Fibroblast of skin of abdomen (primary cell): ENCODE results near the gene PYCR2.
A peak's percentile ranks its signal among the peaks of the same experiment; 100 is the strongest.
"Not testable (repeated sequence)": the region's sequence is repeated elsewhere in the genome, so short reads cannot be mapped to it uniquely, and the experiment has no call there.

Experiments
- DNase-seq: peaks from one replicate; pipeline ENCODE4 v3.0.0-alpha.2; 2013

PYCR2 gene

DNA sequence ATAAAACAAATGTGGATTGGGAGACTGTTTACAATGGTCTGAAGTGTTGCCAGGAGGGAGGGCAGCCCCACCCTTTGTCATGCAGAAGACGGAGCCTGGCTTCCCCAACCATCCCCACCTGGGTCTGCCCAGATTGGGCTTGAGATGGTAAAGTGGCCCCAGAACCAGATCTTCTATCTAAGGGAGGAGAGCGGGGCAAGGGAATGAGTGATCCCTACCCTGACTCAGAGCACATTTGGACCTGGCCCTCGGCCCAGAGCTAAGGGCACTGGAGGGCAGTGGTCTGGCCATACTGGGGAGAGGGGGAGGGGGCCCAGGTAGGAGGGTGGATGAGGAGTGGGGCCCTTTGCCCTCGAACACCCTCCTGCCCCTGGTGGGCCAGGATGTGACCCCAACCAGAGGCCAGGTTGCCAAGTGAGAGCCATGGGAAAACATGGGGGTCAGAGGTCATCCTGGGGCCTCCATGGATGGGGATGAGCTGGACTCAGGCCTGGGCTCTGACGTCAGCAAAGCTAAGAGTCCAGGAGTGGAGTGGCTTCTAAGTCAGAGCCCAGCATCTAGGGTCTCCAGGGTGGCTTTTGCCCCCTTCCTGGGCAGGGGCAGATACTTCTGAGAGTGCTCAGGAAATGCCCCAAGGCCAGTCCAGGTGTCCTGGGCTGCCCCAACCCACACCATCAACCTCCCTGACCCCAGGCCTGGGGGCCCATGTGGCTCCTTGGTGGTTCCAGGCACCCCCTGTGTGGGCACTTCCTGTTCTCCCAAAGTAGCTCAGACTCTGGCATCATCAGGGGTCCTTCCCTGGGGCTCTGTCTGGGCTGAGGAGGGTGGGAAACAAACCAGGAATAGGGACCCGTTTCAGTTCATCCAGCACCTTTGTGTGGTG, 33.5 kb downstream of the PYCR2 start:
- no peak for DNase-seq

DNA sequence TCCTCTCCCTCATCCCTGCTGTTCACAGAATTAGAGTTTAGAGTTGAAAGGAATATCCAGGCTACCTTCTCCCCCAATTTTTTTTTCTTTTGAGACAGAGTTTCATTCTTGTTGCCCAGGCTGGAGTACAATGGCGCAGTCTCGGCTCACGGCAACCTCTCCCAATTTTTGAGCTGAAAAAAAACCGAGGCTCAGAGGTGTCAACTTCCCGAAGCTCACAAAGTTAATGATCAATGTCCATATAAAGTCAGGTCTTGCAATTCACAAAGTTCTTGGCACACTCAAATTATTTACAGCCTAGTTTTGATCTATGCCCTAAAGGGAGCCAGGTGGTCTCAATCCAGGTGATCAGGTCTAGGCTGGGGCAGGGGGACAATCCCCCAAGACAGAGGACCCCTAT, 34.3 kb downstream of the PYCR2 start:
- no peak for DNase-seq

DNA sequence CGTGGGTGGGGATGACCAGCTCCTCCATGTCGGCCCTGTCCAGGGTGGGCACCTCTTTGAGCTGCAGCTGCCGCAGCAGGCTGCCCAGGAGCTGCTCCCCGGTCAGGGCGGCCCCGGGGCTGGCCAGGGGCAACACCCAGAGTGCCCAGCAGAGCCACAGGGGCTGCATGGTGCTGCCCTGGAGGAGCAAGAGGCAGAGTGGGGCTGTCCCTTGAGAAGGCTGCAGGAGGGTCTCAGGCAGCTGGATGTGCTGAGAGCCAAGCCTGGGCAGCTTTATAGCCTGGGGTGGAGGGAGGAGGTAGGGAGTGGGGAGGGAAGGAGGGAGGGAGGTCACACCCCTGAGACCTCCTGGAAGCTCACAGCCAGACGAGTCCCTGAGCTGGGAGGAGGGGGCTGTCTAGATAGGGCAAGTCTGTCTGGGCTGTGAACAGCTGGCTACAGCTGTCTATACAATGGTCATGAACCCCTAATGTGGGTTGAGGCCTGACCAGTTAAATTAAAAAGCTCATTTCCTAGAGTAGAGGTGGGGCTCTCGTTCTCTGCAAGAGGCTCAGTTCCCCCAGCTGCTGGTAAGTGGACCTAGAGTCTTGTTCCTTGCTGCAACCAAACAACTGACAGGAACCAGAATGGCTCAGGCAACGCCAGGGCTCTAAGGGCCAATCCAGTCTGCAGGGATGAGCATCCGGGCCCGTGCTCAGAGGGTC, 35.0 kb downstream of the PYCR2 start, which contains the start of gene LEFTY1:
LEFTY1 (minus strand) TSS at position 249 of the 704 bp plus-strand sequence; CDS start at position 169, 80 bp downstream.
- no peak for DNase-seq

DNA sequence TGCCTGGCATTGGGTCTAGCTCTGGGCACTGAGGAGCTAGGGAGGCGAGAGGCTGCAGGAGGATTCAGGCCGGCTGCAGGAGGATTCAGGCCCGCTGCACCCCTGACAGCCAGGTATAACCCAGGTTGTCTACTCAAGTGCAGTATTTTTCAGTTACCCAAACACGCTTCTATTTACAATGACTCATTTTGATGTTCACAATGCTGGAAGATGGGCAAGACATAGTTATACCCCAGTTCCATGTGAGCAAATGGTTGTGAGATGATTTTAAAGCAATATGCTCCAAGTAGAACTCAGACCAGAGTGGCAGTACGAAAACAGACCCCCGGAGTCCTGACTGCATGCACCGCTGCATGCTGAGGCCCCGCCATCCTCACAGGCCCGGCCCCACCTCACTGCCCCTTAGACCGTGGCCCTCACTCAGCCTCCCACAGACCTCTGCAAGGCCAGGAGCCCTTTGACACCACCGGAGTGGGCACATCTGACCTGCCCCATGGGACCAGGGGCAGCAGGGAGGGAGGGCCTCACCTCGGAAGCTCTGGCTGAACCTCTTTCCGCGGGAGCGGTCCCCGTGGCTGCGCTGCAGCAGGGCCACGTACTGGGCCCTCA, 35.7 kb downstream of the PYCR2 start:
- DNase-seq, result no peak

DNA sequence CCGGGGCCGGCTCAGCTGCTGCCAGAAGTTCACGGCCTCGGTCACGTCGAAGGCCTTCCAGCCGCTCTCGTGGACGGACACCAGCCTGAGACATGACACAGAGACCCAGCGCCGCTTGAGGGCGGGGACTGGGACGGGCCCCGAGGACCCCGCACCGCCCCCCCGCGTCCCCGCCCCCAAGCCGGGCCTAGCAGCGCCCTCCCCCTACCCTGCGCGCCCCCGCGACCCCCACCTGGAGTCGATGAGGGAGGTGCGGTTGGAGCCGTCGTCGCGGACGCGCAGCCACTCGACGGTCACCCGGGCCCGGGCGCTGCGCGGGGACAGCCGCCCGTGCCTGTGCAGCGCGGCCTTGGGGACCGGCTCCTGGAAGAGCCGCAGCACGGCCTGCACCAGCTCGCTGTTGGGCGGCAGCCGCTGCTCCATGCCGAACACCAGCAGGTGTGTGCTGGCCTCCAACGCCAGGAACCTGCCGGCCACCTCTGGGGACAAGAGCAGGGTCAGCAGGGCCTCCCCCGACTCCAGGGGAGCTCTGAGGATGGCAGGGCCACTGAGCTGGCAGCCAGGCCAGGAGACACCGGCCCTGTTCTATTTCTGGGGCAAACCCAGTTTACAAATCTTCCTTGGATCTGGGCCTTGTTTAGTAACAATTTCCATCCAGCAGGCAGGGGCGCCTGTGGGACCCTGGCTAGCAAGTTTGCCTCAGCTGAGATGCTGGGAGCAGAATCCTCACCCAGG, 36.3 kb downstream of the PYCR2 start:
- DNase-seq, result not testable (repeated sequence)

DNA sequence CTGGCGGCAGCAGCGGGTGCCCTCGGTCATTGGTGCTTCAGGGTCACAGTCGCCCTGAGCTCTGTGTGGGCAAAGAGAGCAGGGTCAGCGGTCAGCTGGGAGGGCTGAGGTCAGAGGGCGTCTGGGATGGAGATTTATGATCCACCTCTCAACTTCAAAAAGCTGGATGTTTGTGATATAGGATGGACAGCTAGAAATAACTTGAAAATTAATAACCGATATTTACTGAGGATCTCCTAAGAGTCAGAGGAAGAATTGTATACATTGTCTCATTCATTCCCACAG, 37.1 kb downstream of the PYCR2 start:
- DNase-seq, result no peak

DNA sequence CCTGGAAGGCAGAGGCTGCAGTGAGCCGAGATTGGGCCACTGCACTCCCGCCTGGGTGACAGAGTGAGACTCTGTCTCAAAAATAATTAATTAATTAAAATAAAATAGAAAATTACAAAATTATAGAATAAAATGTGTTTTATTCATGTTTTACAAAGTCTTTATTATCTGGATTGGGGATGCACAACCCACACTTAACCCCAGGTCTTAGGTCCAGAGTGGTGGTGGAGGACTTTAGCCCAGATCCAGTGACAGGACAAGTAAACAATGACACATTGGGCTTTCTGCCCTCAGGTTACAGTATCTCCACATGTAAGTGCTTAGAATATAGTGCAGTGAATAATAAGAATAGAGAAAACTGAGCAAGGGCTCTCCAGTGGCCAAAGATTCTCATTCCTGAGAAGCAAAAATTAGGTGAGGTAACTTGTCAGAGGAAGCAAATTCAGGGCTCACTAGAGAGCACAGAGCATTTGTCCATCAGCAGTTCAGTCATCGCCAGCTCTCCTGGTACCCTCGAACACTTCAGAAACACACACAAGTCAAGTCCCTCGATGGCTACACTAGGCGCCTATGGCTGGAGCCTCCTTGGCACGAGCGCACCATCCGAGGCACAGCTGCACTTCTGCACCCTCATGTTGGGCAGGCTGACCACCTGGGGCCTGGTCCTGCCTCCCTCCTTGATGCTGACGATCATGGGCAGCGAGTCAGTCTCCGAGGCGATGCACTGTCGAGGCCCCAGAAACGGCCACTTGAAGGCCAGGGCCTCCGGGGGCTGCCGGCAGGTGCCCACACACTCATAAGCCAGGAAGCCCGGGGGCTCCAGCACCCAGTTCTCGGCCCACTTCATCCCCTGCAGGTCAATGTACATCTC, 37.7 kb downstream of the PYCR2 start:
- DNase-seq, result no peak

DNA sequence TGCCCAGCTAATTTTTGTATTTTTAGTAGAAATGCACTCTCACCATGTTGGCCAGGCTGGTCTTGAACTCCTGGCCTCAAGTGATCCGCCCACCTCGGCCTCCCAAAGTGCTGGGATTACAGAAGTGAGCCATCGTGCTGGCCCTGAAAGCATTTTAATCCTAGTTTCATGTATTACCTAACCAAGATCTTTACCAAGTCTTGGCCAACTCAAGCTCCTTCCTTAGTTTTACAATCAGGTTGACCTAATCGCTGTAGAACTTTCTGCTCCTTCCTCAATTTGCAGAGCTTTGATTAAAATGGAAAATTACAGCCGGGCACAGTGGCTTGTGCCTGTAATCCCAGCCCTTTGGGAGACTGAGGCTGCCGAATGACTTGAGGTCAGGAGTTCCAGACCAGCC, 38.7 kb downstream of the PYCR2 start:
- no peak for DNase-seq

DNA sequence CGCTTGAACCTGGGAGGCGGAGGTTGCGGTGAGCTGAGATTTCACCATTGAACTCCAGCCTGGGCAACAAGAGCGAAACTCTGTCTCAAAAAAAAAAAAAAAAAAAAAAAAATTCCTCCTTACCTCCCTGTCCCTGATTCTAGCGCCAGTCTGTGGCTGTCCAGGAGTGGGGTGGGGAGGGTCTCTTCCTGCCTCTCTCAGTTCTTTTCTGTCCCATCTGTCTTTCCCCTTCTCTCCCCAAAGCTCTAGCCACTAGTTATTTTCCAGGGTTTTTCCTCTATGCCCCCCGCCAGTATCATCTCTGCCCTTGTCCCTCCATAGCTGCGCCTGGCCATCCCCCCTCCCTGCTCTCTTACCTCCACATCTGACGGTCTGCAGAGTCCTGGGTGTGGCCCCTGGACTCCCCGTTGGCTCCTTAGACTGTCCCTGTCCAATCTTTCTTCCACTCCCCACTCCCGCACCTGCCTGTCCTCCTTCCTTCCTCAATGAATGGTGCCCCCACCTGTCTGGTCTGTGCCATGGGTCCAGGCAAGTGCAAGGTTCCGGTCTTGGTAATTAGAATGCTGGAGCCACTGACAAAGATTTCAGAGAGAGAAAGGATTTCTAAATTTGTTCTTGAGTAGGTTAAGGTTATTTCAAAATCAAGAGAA, 40.3 kb downstream of the PYCR2 start:
- DNase-seq, result no peak

DNA sequence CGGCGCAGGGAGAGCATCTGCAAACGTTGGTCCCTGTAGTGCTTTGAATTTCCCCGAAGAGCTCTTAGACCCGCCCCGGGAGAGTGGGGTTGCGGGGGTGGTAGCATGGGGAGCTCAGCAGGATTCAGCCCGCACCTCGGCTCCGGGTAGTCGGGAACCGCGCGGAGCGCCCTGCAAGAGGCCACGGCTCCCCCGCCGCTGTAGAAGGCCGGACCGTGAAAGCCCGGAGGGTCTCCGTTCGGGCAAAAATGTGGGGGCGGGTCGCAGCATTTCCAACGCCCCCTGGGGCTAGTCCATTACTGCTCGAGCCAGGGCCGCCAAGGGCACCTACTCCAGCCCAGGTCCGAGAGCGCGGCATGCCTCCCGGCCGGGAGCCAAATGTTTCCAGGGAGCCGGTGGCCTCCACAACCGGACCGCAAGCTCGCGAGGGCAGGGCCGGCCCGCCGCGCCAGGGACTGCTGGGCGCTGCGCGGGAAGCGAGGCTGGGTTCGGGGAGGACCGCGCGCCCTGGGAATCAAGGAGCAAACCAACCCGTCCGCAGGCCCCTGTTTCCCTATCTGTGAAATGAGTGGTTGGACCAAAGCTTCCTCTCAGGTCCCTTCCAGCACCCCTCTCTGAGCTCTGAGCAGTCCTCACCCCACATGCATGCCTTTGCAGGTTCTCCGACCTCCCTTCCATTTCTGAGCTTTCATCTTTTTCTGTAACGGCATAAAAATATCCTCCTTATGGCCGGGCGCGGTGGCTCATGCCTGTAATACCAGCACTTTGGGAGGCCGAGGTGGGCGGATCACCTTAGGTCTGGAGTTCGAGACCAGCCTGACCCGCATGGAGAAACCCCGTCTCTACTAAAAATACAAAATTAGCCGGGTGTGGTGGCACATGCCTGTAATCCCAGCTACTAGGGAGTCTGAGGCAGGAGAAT, 41.1 kb downstream of the PYCR2 start:
- peak; percentile 31 for DNase-seq

DNA sequence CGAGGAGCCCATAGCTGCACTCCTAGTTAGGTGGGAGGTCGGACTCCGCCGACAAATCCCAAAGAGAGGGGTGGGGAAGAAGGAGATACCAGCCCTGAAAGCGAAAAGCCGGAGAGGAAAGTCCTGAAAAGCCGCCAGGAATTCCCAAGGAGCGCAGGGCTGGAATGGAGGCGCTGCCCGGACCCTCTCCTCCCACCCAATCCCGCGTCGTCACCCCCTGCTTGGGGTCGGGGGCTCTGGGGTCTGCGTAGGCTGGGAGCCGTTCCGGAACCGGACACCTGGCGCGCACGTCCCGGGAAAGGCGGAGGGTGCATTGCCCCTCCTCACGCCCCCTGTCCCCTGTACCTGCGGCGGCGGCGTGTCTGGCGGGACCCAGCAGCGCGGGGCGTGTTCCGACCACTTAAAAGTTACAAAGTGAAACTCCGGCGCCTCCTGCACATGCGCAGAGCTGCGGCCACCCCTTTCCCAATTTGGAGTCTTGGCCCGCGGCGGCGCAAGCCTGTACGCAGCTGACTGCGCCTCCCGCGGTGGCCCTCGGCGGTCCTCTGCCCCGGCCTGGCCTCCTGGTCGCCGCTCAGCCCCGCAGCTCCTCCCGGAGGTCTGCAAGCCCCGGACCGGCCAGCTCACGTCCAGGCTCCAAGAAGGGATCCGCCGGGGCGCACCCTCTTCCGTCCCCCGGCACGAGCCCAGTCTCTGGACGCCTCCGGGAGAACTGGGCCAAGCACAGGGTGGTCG, 41.9 kb downstream of the PYCR2 start, which contains the start of gene TMEM63A:
TMEM63A (minus strand) TSS at position 422 of the 735 bp plus-strand sequence. CDS start 4,800 bp downstream, outside the sequence.
- peak; percentile 81 for DNase-seq

DNA sequence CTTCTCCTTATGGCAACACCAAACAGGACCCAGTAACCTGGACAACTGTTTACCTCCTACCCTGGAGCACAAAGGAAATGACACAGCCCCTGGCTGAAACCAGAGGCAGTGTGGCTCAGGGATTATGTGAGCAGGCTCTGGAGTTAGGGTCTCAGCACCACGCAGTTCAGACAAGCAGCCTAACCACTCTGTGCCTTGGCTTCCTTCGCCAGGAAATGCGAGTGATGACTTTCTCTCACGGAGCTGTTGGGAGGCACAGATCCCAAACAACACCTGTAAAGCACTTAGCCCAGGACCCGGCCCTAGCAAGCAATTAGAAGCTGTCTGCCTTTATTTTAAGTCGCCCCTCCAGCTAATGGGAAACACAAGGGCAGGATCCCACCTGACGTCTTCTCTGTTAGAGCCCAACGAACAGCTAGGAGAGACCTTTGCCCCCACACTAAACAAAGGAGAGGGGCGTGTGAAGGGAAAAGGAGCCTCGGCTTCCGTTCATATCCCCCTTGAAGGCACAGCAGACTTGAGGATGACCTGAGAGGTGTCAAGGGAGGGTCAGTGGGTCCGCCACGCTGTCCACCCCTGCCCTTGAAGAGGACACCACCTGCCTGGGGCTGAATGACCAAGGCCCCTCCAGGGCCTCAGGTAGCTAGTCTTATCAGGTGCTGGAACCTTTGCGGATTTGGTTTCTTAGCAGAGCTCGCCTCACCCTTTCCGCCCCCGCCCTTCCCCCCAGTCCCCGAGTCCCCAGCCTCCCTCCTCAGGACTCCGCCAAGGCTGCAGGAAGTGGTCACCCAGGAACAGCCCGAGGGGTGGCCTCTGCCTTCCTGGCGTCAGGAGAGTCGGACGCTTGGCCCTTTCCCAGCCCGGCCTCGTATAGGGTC, 42.7 kb downstream of the PYCR2 start:
- DNase-seq, result peak; percentile 11

DNA sequence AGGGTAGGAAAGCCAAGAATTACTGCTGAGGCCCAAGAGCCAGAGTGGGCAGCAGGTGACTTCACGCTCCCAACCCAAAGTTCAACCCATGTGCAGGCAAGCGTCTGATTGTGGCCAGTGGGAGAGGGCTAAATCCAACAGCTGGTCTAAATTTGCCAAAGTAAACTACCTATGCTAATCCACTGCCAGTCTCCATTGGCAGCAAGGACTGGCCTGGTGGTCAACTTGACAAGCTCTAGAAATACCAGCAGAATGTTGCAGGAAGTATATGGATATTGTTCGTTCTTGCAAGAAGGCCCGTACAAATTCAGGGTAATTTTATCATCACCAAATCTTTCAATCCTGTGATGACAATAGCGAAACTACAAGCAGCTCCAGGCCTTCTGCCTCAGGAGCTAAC, 43.4 kb downstream of the PYCR2 start:
- no peak for DNase-seq

DNA sequence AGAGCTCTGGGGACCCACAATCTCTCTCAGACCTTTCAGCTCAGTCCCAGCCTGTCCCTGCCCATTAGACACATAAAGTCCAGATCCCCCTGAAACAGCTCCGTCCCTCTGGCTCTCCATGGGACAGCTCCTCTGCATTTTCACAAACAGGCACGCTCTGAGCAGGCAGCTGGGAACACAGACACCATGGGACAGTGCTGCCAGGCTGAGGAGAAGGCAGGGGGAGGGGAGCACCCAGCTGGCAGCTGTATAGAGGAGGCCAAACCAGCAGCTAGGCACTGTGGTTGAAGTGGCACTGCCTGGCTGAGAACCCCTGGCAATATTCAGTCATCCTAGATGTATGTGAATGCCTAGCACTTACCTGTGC, 43.8 kb downstream of the PYCR2 start:
- DNase-seq, result no peak

DNA sequence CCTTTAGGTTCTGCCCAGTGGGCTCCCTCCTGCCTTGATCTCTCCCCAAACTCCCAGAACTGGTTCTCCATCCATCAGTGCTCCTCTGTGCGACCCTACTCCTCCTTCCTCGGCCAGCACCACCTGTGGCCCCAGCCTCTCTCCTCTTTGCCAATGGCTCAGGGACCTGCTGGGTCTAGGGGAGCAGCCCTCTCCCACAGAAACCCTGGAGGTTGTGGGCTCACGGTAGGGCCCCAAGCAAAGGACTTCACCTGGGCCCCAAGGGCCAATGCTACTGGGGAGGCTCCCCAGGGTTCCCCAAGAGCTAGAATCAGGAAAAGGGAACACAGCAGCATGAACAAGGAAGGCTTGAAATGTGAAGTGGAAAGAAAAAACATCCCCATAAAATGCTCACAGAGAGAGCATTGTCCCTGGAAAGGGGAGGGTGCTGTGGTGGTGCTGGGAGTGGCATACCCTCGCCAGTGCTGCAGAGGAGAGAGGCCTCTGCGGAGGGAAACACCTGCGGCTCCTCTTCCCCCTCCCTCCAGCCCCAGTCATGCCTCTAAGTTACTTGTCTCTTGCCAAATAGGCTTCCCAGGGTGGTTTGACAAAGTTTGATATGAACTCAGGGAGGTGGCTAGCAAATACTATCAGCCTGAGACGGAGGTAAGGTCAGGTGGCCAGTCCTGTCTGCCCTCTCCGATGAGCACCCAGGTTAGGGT, 44.4 kb downstream of the PYCR2 start:
- DNase-seq, result no peak

DNA sequence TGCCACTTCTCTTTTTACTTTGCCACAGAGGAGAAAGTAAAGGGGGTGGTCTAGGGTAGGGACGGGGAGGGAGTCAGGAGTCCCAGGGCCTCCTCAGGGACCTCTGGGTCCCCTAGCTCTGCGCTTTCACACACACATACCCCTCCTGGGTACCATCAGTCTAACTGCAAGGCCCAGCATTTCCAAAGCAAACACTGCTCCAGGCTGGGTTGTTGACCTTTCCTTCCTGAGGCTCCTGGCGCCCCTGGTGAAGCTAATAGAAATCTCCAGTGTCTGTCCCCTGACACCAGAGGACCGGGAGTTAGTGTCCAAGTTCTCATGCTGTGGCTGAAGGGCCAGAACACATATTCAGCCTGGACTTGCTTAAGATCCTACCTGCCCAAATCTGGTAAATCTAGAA, 45.8 kb downstream of the PYCR2 start:
- DNase-seq, result no peak

DNA sequence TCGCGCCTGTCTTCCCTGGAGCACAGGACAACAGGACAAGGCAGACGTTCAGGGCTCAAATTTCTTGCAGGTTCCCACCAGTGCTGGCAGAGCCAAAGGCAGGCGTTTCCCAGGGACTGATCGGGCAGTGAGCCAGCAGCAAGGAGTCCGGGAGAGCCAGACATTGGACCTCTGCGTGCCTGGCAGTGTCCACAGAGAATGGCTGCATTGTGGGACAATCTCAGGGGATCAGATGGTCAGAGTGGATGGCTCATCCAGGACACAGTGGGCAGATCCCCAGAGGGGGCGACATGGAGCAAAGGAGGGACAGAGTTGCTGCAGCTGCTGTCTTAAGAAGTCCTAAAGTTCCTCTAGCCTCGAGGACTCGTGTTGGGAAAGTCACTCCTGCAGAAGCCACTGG, 46.5 kb downstream of the PYCR2 start:
- DNase-seq, result no peak
